ENCODE data around the gene GET4. TPM values are rescaled to one million over a fixed set of nuclear protein-coding genes. Genes with fewer than 3 reads are reported as not detected.

Gene GET4
- total RNA-seq, 6 experiments from 2014 or later = 15.6 to 38.3 (median 28.3) TPM

GRCh38 chr7:895451-896052 lies 19.2 kb downstream of the GET4 start:
- H3K27ac ChIP-seq = no peak overlapping the region
- TF ChIP-seq CTCF (IDR thresholded peaks at IDR 0.05) = no peak
- TF ChIP-seq POLR2A (IDR thresholded peaks at IDR 0.05) = no peak
- ATAC-seq (peak in 1 of 4 donors; percentile 15), DNase-seq (no peak)
- peaks cover 0 to 41% (median 28%) of the 10 kb centered on the region in 4 donors for H3K36me3 ChIP-seq
- no peaks in the 10 kb centered on the region for H3K9me3 ChIP-seq
- H3K4me3 ChIP-seq = no peak overlapping the region
- WGBS (ENCODE audit: insufficient coverage, low coverage, low lambda C conversion rate, missing lambda C conversion rate) = 100% methylated on average over 1 of the region's 52 CpGs
- H3K4me1 ChIP-seq = peaks cover 0 to under 1% (median 0%) of the 10 kb centered on the region in 4 donors
- intact Hi-C loops (cut with DNase I) = loop anchor here in 1 of 2 donors (5.0 kb wide), 1 partner anchor 72 kb away; no protein-coding TSS in a partner anchor
- no peaks in the 10 kb centered on the region for H3K27me3 ChIP-seq

- WGBS (ENCODE audit: insufficient coverage, low coverage, low lambda C conversion rate, missing lambda C conversion rate) = 93% methylated on average over 9 of the region's 42 CpGs
- no peak overlapping the region for H3K27ac ChIP-seq
- intact Hi-C loops (cut with DNase I) = loop anchor here in 1 of 2 donors (5.0 kb wide), 1 partner anchor 71 kb away; no protein-coding TSS in a partner anchor
- TF ChIP-seq CTCF (IDR thresholded peaks at IDR 0.05) = no peak
- TF ChIP-seq POLR2A (IDR thresholded peaks at IDR 0.05) = no peak
- peaks cover 0 to 31% (median 18%) of the 10 kb centered on the region in 4 donors for H3K36me3 ChIP-seq
- DNase-seq = no peak
- H3K4me1 ChIP-seq = peaks cover 0 to 10% (median 0%) of the 10 kb centered on the region in 4 donors
- ATAC-seq = no peak
- H3K4me3 ChIP-seq = no peak overlapping the region
- H3K9me3 ChIP-seq = no peaks in the 10 kb centered on the region
- no peaks in the 10 kb centered on the region for H3K27me3 ChIP-seq
Observed at GRCh38 chr7:896346-897075, 20.2 kb downstream of the GET4 start.

GRCh38 chr7:897086-897485 lies 20.7 kb downstream of the GET4 start:
- no peak overlapping the region for H3K4me3 ChIP-seq
- peaks cover 0 to 26% (median 14%) of the 10 kb centered on the region in 4 donors for H3K36me3 ChIP-seq
- no peaks in the 10 kb centered on the region for H3K27me3 ChIP-seq
- peaks cover 0 to 10% (median 0%) of the 10 kb centered on the region in 4 donors for H3K4me1 ChIP-seq
- WGBS (ENCODE audit: insufficient coverage, low coverage, low lambda C conversion rate, missing lambda C conversion rate) = 100% methylated on average over 2 of the region's 14 CpGs
- intact Hi-C loops (cut with DNase I) = loop anchor here in 1 of 2 donors (5.0 kb wide), 1 partner anchor 70 kb away; no protein-coding TSS in a partner anchor
- ATAC-seq = no peak
- DNase-seq = no peak
- H3K27ac ChIP-seq = no peak overlapping the region
- TF ChIP-seq POLR2A (IDR thresholded peaks at IDR 0.05) (no peak), CTCF (IDR thresholded peaks at IDR 0.05) (no peak)
- no peaks in the 10 kb centered on the region for H3K9me3 ChIP-seq

- Histone ChIP-seq H3K4me1 (peaks cover 0 to 10% (median 0%) of the 10 kb centered on the region in 4 donors), H3K9me3 (no peaks in the 10 kb centered on the region), H3K27ac (no peak overlapping the region), H3K4me3 (no peak overlapping the region), H3K27me3 (no peaks in the 10 kb centered on the region), H3K36me3 (peaks cover 0 to 24% (median 12%) of the 10 kb centered on the region in 4 donors)
- WGBS (ENCODE audit: insufficient coverage, low coverage, low lambda C conversion rate, missing lambda C conversion rate) = 50% methylated on average over 1 of the region's 27 CpGs
- DNase-seq = peak in 1 of 3 donors; percentile 69
- intact Hi-C loops (cut with DNase I) = loop anchor here in 1 of 2 donors (5.0 kb wide), 1 partner anchor 69 kb away; no protein-coding TSS in a partner anchor
- ATAC-seq = peak; percentile 3 to 48 (median 26)
- TF ChIP-seq CTCF (IDR thresholded peaks at IDR 0.05) (no peak), POLR2A (IDR thresholded peaks at IDR 0.05) (no peak)
Observed at GRCh38 chr7:897771-898376, 21.5 kb downstream of the GET4 start.

Data from right lobe of liver (tissue), 6 donors.